Neutrophil (primary cell): ENCODE data around the gene SLC25A44.
A peak's percentile ranks its signal among the peaks of the same experiment; 100 is the strongest.

Experiments
- H3K27ac ChIP-seq: fragments of 200-600 bp; sonication (generic); 2 replicates; pipeline ENCODE4 v1.5.1; 2016; ENCODE audit warnings: mild to moderate bottlenecking, moderate library complexity
- H3K27me3 ChIP-seq: fragments of 200-600 bp; sonication (generic); 2 replicates; pipeline ENCODE4 v1.6.0; 2016; ENCODE audit warnings: mild to moderate bottlenecking
- H3K36me3 ChIP-seq: fragments of 200-600 bp; sonication (generic); 2 replicates; pipeline ENCODE4 v1.5.1; 2017
- H3K4me1 ChIP-seq, 2 experiments: fragments of 200-600 bp in 1 of 2; sonication (generic) in 1 of 2; 1 replicate in 1 of 2; 2 replicates in 1 of 2; pipeline versions ENCODE4 v1.5.1 to v1.6.1; 2013 to 2016; ENCODE audit warnings: low read depth in 1 of 2, low read length in 1 of 2, mild to moderate bottlenecking in 1 of 2, moderate library complexity in 1 of 2; ENCODE audit not compliant: control insufficient read depth in 1 of 2, insufficient read depth in 1 of 2
- H3K4me3 ChIP-seq, 2 experiments: fragments of 200-600 bp in 1 of 2; sonication (generic) in 1 of 2; 1 replicate in 1 of 2; 2 replicates in 1 of 2; pipeline ENCODE4 v1.5.1; 2013 to 2016; ENCODE audit warnings: low read depth in 1 of 2, low read length in 1 of 2, mild to moderate bottlenecking in 1 of 2, moderate library complexity in 1 of 2
- H3K9me3 ChIP-seq: fragments of 200-600 bp; sonication (generic); 2 replicates; pipeline ENCODE4 v1.5.1; 2016
- CTCF ChIP-seq: fragments of 200-600 bp; sonication (generic); IDR thresholded peaks from 2 replicates; pipeline ENCODE4 v1.5.1; 2016; ENCODE audit warnings: antibody characterized with exemption

Gene SLC25A44

GRCh38 chr1:156244712-156245111 is 50.8 kb downstream of the SLC25A44 start:
- Histone ChIP-seq H3K9me3 (no peaks in the 10 kb centered on the region), H3K36me3 (peaks cover 48% of the 10 kb centered on the region), H3K27me3 (peaks cover 34% of the 10 kb centered on the region), H3K4me3 (no peak overlapping the region), H3K4me1 (peaks cover 10 to 11% of the 10 kb centered on the region in 2 experiments), H3K27ac (no peak overlapping the region)
- no peak for TF ChIP-seq CTCF

GRCh38 chr1:156245451-156246232 is 51.7 kb downstream of the SLC25A44 start:
- H3K4me1 ChIP-seq = peaks cover 10 to 11% of the 10 kb centered on the region in 2 experiments
- TF ChIP-seq CTCF = no peak
- no peak overlapping the region for H3K27ac ChIP-seq

GRCh38 chr1:156246241-156246780 is 52.4 kb downstream of the SLC25A44 start:
- Histone ChIP-seq H3K4me1 (peaks cover 10 to 11% of the 10 kb centered on the region in 2 experiments), H3K27me3 (peaks cover 34% of the 10 kb centered on the region), H3K27ac (no peak overlapping the region), H3K9me3 (no peaks in the 10 kb centered on the region), H3K4me3 (no peak overlapping the region), H3K36me3 (peaks cover 48% of the 10 kb centered on the region)
- no peak for TF ChIP-seq CTCF

More at GRCh38 chr1:156245451-156246232, 51.7 kb downstream of the SLC25A44 start:
- H3K4me3 ChIP-seq = peak overlapping the region in 1 of 2 experiments; percentile 24
- H3K36me3 ChIP-seq = peaks cover 48% of the 10 kb centered on the region
- no peaks in the 10 kb centered on the region for H3K9me3 ChIP-seq
- H3K27me3 ChIP-seq = peaks cover 34% of the 10 kb centered on the region

- no peak overlapping the region for H3K27ac ChIP-seq
- peaks cover 34% of the 10 kb centered on the region for H3K27me3 ChIP-seq
- no peaks in the 10 kb centered on the region for H3K9me3 ChIP-seq
- H3K4me1 ChIP-seq = peaks cover 10 to 11% of the 10 kb centered on the region in 2 experiments
- peaks cover 49% of the 10 kb centered on the region for H3K36me3 ChIP-seq
- no peak overlapping the region for H3K4me3 ChIP-seq
- TF ChIP-seq CTCF = no peak
Measured at GRCh38 chr1:156246781-156247459, 53.0 kb downstream of the SLC25A44 start.

- no peak for TF ChIP-seq CTCF
- Histone ChIP-seq H3K4me1 (peaks cover 10 to 11% of the 10 kb centered on the region in 2 experiments), H3K4me3 (no peak within 1 kb of the TSS), H3K9me3 (no peaks in the 10 kb centered on the region), H3K27me3 (peaks cover 34% of the 10 kb centered on the region), H3K27ac (peak within 1 kb of the TSS; percentile 11), H3K36me3 (peaks cover 50% of the 10 kb centered on the region)
Measured at GRCh38 chr1:156247460-156248322, 53.8 kb downstream of the SLC25A44 start, which contains the start of gene PAQR6. TSS of gene PAQR6 (minus strand) at chr1:156248056. CDS start at chr1:156246731, 1,325 bp downstream.
